Suprapubic skin (tissue), 3 donors: Measurements from ENCODE around the gene KDM8.

Experiments
- POLR2AphosphoS5 ChIP-seq, 3 donors: sonication (generic); formaldehyde crosslinking; IDR thresholded peaks; one replicate each; pipeline ENCODE4 v1.6.1; 2017; ENCODE audit warnings: antibody characterized with exemption in 3 of 3
- TF ChIP-seq, protein P1 (sequence below), 2 donors: fragments of 200-600 bp in 1 of 2; fragments of 450-650 bp in 1 of 2; sonication (generic) in 1 of 2; IDR thresholded peaks; one replicate each; pipeline ENCODE4 v1.5.1; 2016 to 2019; ENCODE audit warnings: antibody characterized with exemption in 2 of 2, mild to moderate bottlenecking in 1 of 2, moderate library complexity in 1 of 2

DNA sequence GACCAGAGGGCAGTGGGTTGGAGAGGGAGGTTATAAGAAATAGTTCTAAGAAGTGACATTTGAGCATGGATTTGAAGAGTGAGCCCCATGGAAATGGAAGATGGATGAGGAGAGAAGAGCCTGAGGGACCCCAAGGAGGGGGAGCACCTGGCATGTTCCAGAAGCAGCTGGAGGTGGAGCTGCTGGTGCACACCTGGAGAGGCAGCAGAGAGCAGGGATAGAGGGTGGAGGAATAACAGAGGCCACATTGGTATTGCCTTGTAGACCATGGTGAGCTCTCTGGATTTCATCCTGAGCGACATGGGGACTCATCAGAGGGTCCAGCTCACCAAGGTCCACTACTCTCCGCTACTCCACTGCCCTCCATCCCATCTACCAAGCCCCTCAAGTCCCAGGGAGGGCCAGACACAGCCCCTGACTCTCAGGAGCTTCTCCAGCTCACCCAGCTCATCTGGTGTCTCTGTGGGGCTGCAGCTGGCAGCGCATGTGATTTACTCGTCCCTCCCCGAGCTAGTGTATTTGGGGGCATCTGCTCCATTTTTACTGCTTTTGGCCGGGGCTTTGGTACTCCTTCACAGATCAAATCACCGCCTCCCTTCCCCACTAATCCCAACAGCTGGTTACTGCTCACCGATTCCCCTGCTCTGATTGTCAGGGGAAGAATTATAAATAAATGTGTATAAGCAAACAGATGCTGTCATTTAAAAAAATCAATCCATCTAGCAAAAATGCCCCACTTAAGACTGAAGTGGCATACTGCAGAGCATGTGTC, 22.1 kb upstream of the KDM8 start:
- TF ChIP-seq, protein P1, sequence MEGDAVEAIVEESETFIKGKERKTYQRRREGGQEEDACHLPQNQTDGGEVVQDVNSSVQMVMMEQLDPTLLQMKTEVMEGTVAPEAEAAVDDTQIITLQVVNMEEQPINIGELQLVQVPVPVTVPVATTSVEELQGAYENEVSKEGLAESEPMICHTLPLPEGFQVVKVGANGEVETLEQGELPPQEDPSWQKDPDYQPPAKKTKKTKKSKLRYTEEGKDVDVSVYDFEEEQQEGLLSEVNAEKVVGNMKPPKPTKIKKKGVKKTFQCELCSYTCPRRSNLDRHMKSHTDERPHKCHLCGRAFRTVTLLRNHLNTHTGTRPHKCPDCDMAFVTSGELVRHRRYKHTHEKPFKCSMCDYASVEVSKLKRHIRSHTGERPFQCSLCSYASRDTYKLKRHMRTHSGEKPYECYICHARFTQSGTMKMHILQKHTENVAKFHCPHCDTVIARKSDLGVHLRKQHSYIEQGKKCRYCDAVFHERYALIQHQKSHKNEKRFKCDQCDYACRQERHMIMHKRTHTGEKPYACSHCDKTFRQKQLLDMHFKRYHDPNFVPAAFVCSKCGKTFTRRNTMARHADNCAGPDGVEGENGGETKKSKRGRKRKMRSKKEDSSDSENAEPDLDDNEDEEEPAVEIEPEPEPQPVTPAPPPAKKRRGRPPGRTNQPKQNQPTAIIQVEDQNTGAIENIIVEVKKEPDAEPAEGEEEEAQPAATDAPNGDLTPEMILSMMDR (IDR thresholded peaks at IDR 0.05), result no peak
- TF ChIP-seq POLR2AphosphoS5 (IDR thresholded peaks at IDR 0.05), result no peak
